Measurements from ENCODE around the gene LRRC72.
"Not testable (repeated sequence)": the region's sequence is repeated elsewhere in the genome, so short reads cannot be mapped to it uniquely, and the experiment has no call there.

The LRRC72 gene

DNA sequence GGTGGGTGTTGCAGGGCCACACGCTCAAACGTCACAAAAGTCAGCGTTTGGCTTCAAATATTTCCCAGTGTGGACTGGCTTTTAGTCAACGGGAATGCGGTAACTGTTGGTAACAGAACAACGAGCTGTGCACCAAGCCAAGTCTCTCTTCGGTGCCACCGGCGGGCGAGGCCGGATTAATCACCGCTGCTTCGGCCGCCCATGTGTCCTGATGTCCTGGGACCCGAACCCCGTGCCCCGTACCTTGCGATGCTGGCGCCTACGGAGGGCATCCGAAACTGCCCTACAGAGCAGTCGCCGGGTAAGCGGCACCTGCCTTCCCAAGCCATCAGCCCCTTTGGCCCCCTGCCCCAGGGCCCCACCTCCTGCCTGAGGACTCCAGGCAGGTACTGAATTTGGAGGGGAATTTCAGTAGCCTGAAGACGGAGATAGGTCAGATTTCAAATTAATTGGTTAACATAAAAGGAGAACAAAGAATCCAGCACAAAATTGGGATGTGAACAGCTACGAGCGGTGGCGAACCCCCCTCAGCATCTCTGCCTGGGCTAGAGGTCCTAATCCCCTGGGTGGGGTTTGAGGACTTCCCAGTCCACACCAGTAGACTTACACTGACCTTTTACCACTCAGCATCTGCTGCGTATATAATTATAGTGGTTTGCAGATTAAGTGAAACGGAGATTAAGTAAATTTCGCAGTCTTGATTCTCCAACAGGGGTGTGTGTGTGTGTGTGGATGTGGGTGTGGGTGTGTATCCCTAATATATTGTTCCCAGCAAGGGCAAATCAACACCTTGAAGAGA is at the start of gene LRRC72:
TSS of gene LRRC72 (plus strand) at position 84 of the 799 bp plus-strand sequence. CDS start at position 212, 128 bp downstream.
- DNase-seq = no peak

DNA sequence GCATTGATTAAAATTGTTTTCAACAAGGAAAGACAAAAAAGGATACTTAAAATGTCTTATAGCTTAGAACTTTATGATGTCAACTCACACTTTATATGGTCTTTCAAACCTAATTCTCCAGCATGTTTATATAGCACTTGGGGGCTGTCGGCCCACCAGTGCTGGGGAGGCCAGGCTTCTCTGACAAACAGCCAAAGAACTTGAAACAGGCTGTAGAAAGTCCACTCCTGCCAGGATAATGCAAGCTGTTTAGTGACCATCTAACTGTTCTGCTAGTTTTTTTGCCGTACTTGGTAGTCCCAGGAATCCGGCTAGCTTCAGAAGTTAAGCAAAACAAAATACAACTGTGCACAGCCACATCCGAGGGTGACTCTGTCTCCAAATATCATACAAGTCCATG is 47.5 kb upstream of the LRRC72 start:
- no peak for DNase-seq

DNA sequence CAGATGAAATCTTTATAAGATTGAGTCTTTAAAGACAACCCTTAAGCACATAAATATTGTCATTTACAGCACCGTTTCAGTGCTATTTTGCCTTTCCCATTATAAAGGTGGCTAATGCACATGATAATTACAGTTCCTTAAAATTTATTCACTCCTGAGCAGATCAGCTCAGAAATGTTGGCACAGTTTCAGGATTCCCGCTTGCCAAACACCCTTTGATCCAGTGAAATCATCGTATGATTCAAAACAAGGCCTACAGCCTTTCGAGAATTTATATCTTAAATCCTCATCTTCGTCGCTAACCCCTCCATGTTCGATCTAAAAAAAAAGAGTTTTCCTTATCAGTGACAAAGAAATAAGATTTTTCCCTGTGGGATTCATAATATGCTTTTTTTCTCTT is 47.0 kb upstream of the LRRC72 start:
- DNase-seq = no peak

DNA sequence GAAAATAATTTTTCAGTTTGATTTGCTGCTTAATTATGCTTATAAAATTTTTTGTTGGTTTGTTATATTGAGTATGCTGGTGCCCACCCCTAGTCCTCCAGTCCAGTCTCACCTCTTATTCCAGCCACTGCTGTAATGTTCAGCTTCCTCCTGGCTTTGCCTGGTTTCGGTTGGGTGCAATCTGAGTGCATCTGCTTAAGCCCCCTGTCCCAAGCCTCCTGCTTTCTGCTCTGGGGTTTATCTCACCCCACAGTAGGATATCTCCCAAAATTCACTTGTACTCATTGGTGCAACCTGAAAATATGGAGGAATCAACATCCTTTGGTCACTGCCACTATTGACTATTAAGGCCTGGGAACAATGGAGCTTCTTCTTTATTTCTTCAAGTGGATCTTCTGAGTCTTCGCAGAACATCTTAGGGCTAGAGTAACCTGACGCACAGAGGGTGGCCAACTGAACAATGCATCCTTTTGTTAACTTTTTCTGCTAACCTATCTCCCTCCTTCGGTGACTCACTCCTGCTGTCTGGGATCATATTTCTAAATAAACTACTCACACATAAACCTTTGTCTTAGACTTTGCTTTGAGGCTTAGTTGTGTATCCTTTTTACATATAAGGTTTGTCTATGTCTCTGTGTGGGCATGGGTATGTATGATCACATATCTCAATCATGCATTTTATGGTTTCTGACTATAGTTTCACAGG is 42.0 kb upstream of the LRRC72 start:
- DNase-seq = no peak

DNA sequence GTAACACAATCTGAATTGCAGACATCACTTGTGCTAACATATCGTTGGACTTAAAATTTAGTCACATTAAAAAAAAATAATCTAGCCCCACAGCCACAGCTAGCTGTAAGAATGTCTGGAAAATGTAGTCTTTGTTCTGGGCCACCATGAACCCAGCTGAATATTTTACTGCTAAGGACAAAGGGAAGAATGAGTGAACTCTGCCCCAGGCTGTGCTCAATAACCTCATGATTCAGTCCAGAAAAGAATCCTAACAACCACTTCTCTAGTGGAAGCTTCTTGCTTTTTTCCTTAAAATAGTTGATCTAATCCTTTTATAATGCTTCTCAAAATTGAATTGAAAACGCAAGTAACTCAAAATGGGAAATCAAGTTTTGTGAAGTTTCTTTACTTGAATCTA is 35.5 kb upstream of the LRRC72 start:
- DNase-seq = no peak

DNA sequence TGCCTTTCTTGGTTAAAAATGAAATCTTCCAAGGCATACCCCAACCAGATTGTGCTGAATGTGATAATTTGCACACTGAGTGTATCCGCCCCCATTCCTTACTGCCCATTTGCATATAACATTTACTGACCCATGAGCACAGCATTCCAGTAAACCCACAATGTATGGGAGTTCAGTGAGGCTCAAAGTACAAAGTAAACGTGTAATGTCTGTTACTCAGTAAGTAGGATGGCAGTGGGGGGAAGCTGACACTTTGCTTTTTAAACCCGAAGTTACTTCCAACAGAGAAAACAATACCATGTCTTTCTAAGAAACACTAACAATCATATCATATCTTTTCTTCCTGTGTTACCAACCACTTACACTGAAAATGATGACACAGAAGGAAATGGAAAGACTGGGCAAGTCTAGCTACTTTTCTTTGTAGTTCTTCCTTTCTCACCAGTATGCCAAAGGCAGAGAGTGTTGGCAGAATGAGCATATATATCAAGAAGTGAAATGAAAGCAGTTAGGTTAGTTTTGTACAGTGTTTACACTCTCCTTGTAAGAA is 34.0 kb upstream of the LRRC72 start:
- no peak for DNase-seq

DNA sequence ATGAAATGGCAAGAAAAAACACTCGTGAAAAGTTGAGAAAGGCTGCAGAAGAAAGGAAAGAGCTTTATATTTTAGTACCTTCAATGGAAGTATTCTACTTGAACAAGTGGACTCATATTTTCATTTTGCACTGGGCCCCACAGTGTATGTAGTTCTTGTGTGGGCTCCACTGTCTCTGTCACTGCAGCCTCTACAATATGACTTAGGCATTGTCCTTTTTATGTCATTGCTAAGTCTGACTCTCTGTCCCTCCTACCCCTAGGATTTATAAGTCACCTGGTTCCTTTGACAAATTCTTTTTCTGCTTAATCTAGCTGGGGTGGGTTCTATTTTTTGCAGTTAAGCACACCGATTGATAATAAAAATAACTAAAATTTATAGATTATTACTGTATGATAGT is 33.4 kb upstream of the LRRC72 start:
- DNase-seq = no peak

DNA sequence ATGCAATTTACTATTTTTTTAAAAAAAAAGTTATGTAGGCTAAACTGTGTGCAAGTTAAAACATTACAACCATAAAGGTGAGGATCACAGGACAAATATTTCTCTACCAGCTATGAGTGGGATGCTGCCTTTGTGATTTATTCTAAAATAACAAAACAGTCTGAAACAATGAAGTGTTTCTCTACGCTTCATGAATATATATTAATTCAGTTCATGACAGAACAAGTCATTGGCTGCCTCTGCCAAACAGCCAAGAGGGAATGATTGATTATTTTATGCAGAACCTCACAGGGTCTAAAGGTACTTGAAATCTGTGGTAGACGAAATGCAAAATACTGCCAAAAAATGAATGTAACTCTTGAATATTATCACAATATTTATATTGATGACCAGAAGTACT is 32.1 kb upstream of the LRRC72 start:
- DNase-seq = no peak

DNA sequence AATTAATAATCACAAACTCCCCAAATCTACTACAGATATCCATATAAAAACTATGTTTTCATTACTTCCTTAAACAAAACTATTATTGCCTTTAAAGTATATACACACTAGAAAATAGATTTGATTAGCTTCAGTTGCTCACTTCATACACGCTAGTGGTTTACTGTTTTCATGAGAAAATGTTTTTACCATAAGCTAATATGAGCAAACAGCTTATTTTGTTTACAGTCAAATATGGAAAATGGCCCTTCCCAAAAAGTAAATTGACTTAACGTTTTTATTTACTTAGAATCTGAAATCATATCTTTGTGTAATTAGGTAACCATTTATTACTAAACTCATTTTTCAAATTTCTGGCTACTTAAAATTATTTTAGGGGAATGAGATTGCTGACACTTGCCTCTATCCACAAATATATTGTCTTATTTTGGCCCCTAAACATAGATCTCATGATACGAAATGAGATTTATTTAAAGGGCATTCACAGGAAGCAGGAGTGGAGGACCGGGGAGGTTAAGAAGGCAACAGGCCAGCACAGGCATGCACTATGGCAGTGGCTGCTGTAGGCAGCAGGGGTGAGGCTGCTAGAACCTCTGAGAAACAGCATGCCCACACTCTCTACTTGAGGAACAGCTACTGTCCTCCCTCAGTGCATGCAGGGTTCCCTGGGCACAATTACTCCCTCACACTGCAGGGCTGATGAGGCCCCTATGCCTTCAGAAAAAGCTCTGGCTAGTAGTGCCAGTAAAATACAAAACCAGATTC is 31.5 kb upstream of the LRRC72 start:
- DNase-seq = no peak

DNA sequence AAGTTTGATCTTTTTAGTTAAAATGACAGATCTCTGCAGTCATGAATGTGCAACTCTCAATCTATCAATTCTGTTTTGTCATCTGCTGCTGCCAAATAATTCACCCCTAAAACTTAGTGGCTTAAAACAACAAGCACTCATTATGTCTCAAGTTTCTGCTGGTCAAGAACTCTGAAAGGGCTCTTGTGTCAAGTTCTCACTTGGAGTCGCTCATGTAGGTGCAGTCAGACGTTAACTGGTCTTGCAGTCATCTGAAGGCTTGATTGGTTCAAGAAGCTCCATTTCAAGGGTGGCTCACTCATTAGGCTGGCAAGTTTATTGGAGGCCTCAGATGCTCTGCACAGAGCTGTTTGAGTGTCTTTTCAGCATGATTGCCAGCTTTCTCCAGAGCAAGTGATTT is 28.5 kb upstream of the LRRC72 start:
- no peak for DNase-seq

DNA sequence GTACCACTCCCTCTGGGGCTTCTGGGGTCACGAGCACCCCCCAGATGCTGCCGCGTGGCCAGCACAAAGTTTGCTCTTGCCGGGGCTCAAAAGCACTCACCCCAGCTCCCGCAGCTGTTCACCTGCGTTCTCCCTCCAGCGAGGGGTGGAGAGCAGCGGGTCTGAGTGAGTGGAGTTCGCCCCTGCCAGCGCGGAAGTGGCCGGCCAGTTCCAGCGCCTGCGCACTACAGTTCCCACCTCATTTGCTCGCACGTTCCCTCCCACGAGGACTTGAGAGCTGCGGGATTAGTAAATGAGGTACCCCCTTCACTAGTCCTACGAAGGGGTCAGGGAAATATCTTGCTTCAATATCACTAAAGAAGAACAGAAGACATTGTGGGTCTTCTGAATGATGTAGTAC is 24.3 kb upstream of the LRRC72 start:
- no peak for DNase-seq

DNA sequence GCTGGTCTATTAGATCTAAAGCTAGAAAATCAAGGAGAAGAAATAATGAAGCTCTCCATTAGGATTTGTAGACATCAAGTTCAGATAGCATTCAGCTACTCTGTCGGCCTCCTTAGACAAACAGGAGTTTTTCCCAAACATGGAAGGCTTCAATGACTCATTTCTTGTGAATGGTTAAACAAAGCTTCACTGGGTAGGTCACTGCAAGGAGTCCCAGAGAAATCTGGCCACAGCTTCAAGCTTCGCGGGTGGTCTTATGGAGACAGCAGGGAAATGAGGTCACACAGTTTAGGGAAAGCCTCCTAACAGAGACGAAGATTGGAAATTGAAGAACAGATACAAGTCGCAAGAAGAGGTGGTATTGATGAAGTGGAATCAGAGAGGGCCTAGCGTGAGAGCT is 22.6 kb upstream of the LRRC72 start:
- no peak for DNase-seq

- not testable (repeated sequence) for DNase-seq
These were observed 20.2 kb upstream of the LRRC72 start for GRCh38 chr7:16506422-16506821.

- DNase-seq = no peak
These were observed 16.8 kb upstream of the LRRC72 start for GRCh38 chr7:16509829-16510228.

GRCh38 chr7:16511314-16511713 is 15.3 kb upstream of the LRRC72 start:
- DNase-seq = no peak

DNA sequence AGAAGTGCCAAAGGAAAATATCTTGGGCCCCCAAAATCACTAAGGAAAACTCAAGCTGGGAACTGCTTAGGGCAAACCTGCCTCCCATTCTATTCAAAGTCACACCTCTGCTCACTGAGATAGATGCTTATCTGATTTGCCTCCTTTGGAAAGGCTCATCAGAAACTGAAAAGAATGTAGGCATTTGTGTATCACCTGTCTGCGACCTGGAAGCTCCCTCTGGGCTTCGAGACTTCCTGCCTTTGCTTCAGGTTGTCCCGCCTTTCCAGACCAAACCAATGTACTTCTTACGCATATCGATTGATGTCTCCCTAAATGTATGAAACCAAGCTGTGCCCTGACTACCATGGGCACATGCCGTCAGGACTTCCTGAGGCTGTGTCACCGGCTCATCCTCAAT is 14.5 kb upstream of the LRRC72 start:
- no peak for DNase-seq

DNA sequence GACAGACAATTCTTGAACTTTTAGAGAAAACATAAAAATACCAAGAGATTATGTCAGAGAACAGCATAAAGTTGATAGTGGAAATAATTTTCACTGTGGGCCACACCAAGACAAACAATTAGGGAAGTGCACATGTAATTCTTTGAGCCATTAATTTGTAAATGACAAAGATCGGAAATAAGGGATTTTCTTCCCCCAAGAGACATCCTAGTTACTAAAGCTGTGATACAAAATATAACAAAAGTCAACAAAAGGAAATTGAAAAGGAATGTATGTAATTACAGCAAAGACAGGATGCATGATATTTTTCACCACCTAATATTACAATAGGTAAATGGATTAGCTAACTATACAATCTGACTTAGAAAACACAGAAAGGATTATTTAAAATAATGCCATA is 12.4 kb upstream of the LRRC72 start:
- no peak for DNase-seq

DNA sequence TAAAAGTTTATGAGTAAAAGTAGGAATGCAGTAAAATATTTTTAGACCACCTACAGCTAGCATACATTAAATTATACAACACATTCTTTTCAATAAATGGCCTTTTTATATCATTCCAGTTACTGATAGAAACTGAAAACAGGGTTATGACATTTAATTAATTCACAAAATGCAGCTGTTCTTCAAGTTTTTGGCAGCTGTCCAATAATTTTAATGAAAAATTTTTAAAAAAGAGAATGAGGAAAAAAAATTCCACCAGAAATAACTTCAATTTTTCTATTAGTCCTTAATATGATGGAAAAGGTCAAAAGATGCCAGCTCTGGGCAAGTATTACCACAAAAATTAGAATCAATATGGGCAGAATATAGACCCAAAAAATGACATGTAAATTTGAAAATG is 11.9 kb upstream of the LRRC72 start:
- no peak for DNase-seq

DNA sequence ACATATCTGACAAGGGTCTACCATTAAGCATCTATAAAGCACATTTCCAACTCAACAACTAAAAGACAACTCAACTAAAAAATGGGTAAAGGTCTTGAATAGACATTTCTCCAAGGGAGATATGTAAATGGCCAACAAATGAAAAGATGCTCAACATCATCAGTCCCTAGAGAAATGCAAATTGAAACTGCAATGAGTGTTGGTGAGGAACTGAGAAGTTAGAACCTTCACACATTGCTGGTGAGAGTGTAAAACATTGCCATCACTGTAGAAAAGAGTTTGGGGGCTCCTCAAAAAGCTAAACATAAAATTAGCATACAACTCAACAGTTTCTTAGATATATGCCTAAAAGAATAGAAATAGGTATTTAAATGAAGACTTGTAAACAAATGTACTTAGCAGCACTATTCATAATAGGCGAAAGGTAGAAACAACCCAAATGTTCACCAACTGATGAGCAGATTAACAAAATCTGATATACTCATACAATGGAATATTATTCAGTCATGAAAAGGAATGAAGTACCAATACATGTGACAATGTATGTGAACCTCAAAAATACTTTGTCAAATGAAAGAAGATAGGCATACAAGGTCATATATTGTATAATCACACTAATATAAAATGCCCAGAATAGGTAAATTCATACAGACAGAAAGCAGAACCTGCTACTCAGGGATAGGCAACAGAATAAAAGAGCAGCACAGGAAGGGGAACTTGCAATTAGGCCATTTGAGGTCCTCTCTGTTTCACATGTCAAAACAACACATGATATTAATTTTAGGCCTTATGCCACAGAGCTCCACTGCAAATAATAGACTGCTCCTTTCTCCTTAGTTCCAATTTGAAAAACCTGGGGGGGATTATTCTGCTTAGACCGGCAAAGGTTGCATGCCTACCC is 10.6 kb upstream of the LRRC72 start:
- no peak for DNase-seq

GRCh38 chr7:16519985-16520384 is 6.6 kb upstream of the LRRC72 start:
- DNase-seq = not testable (repeated sequence)

- no peak for DNase-seq
These were observed 2.3 kb upstream of the LRRC72 start for GRCh38 chr7:16524332-16524731.

DNA sequence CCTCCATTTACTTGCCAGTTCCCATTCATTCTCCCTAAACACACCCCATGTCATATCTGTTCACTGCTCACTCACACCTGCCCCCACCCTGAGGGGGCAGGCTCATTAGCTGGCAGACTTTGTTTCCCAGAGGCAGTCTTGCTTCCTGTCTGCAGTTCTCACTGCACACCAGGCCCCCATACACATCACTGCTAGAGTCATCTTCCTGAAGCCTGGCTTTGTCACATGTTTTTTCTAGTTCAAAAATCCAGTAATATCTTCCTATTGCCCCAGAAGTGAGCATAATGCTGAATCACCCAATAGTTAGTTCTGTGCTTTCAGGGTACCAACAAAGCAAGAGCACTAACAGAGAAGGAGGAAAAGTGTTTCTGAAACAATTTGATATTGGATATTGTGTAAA is 1.9 kb downstream of the LRRC72 start:
- DNase-seq = no peak

Data from activated naive CD4-positive, alpha-beta T cell (primary cell).